ENCODE data around the gene MEIG1.

- TF ChIP-seq HDAC2 (IDR thresholded peaks at IDR 0.05; ENCODE audit: borderline replicate concordance in 1 of 2, low read depth in 2 of 2, low read length in 2 of 2) (no peak), EP300 (IDR thresholded peaks at IDR 0.05; ENCODE audit: borderline replicate concordance in 1 of 2, low read depth in 2 of 2, low read length in 2 of 2) (no peak), CTCF (IDR thresholded peaks at IDR 0.05; ENCODE audit: control extremely low read depth in 1 of 3, insufficient read depth in 1 of 3, low read depth in 1 of 3, low read length in 3 of 3) (no peak), RFX5 (IDR thresholded peaks at IDR 0.05; ENCODE audit: borderline replicate concordance, low read depth, low read length) (no peak), YY1 (IDR thresholded peaks at IDR 0.05; ENCODE audit: low read depth, low read length) (no peak)
These were observed 32.3 kb upstream of the MEIG1 start for GRCh38 chr10:14926722-14927416.

Data from H1 (cell line).